T-helper 1 cell treated with Interleukin-12 subunit alpha and Interleukin-12 subunit beta and Interleukin-4 antibody, amounts not matched to agents 30 μg/mL and 1 μg/mL, for 36 hours (primary cell): ENCODE measurements around the gene NCAM2.

Experiments
- H3K27ac Mint-ChIP-seq: one replicate; pipeline ENCODE4 v1.8.0; 2021; ENCODE audit warnings: mild to moderate bottlenecking, mixed read lengths
- H3K27me3 Mint-ChIP-seq: one replicate; pipeline ENCODE4 v1.8.0; 2021; ENCODE audit warnings: low read depth, mixed read lengths
- H3K36me3 Mint-ChIP-seq: one replicate; pipeline ENCODE4 v1.8.0; 2021; ENCODE audit warnings: low read depth, mixed read lengths
- H3K4me1 Mint-ChIP-seq: one replicate; pipeline ENCODE4 v1.8.0; 2021; ENCODE audit warnings: low read depth, mixed read lengths
- H3K4me3 Mint-ChIP-seq: one replicate; pipeline ENCODE4 v1.8.0; 2021; ENCODE audit warnings: mild to moderate bottlenecking, moderate library complexity, mixed read lengths
- H3K9me3 Mint-ChIP-seq: one replicate; pipeline ENCODE4 v1.8.0; 2021; ENCODE audit warnings: mixed read lengths

Gene NCAM2

DNA sequence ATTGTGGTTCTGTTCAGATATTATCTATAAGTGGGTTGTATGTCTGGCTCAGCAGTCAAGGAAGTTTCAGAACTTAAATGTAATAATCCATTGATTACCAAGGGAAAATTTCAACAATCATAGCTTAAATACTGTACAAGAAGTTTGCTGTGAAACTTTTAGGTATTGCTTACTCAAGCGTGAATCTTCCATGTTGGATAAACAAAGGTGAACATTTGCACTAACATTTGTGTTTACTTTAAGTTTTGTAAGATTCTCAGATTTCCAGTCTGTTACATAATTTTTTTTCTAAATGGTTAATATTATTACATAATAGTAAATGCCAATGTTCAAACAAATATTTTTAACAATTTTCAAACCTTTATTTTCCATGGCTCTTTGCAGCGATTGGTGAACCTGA is 285.6 kb downstream of the NCAM2 start:
- no peaks in the 10 kb centered on the region for H3K9me3 Mint-ChIP-seq
- H3K4me1 Mint-ChIP-seq = no peaks in the 10 kb centered on the region
- H3K4me3 Mint-ChIP-seq = no peak overlapping the region
- H3K27ac Mint-ChIP-seq = no peak overlapping the region
- no peaks in the 10 kb centered on the region for H3K27me3 Mint-ChIP-seq
- H3K36me3 Mint-ChIP-seq = no peaks in the 10 kb centered on the region

DNA sequence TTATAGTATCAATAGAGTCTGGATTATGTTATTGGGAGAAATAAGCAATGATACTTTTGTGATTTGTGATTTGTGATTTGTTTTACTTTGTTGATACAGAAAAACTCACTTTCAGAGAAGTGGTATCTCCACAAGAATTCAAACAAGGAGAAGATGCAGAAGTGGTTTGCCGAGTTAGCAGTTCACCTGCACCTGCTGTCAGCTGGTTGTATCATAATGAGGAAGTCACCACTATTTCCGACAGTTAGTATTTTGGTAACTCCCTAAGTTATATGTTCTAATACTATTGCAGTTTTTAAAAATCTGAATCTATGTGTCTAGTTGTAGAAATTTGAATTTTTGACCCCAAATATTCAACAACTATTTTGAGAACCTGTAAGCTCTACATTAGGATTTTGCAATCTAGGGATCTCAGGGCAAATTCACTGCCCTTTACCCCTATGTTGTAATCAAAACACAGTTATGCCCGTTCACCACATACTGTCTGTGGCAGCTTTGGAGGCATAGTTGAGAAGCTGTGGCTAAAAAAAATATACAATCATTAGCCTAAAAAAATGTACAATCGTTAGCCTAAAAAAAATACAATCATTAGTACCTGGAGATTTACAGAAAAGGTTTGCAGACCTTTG is 288.1 kb downstream of the NCAM2 start:
- no peak overlapping the region for H3K4me3 Mint-ChIP-seq
- no peaks in the 10 kb centered on the region for H3K4me1 Mint-ChIP-seq
- H3K27ac Mint-ChIP-seq = no peak overlapping the region
- no peaks in the 10 kb centered on the region for H3K36me3 Mint-ChIP-seq
- peaks cover 3% of the 10 kb centered on the region for H3K9me3 Mint-ChIP-seq
- H3K27me3 Mint-ChIP-seq = no peaks in the 10 kb centered on the region

DNA sequence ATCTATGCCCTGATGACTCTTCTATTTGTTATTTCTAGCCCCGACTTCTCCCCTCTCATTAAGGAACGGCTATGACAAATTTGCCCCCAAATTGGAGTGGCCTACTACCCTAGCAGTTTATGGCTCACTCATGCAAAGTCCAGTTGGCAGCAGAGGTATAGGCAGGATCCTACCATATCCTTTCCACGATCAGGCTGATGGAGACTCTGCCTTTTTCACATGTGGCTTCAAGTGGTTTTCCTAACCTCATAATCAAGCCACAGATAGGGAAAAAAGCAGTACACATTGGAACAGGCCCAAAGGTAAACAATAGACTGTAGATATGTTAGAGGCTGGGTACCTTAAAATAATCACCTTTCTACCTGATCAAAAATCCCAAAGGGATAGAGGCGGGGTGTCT is 292.5 kb downstream of the NCAM2 start:
- Mint-ChIP-seq H3K27me3 (no peaks in the 10 kb centered on the region), H3K9me3 (peaks cover 3% of the 10 kb centered on the region), H3K36me3 (no peaks in the 10 kb centered on the region), H3K4me3 (no peak overlapping the region), H3K27ac (no peak overlapping the region), H3K4me1 (no peaks in the 10 kb centered on the region)

DNA sequence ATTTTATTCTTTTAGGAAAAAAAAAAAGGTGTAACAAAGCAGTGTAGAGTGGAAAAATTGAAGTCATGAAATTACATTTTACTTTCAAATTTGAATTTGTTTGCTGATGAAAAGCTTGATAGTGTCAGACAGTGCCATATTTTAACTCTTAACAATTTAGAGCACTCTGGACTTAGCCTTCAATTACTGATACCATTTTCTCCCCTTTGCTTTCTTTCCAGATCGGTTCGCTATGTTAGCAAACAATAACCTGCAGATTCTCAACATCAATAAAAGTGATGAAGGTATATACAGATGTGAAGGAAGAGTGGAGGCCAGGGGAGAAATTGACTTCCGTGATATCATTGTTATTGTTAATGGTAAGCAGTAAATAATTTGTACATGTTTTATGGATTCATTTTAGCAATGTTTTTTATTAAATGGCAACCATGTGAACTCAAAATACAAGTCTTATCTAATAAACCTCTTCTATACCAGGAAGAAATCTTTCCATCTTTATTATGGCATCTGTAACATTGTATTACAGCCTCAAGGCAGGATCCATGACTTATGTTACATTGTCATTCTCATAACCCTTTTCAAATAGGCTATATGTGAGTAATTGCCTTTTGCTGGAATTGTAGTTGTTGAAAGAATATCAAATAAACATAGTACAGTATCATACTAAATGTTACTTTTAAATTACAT is 293.8 kb downstream of the NCAM2 start:
- no peak overlapping the region for H3K4me3 Mint-ChIP-seq
- peaks cover 3% of the 10 kb centered on the region for H3K9me3 Mint-ChIP-seq
- no peaks in the 10 kb centered on the region for H3K27me3 Mint-ChIP-seq
- no peaks in the 10 kb centered on the region for H3K4me1 Mint-ChIP-seq
- no peak overlapping the region for H3K27ac Mint-ChIP-seq
- H3K36me3 Mint-ChIP-seq = no peaks in the 10 kb centered on the region

DNA sequence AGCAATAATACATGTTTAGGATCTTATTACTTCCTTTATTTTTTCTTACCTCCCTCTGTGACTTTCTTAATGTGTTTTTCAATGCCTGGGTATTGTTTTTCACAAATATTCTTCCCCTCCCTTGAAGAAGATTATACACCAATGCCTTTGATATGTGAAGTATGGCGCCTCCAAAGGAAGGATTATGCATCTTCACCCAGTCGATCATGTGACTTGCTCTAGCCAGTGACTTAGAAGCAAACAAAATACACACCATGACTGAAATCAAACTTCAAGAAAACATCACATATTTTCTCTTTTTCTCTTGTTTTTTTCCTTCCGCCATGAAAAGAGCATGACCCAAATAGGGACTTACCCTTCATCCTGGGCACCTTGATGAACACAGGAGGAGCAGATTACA is 297.1 kb downstream of the NCAM2 start:
- Mint-ChIP-seq H3K36me3 (no peaks in the 10 kb centered on the region), H3K4me1 (no peaks in the 10 kb centered on the region), H3K27ac (no peak overlapping the region), H3K4me3 (no peak overlapping the region), H3K9me3 (peaks cover 3% of the 10 kb centered on the region), H3K27me3 (no peaks in the 10 kb centered on the region)

DNA sequence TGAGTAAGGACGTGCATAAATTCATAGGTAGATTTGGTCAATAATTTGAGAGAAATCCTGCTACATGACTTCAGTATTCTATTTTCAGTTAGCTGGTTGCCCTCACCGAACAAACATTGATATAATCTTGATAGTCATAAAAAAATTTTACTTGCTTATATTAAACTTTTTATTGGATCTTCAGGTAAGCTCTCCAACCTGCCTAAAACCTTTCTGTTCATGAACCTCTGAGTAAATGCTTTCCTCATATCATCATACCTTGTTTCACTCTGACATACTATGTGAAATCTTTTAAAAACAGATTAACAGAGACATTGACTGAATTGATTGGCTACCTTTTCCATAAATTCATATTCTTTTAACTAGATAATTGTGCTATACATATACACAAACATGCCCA is 299.0 kb downstream of the NCAM2 start:
- Mint-ChIP-seq H3K4me1 (no peaks in the 10 kb centered on the region), H3K27ac (no peak overlapping the region), H3K27me3 (no peaks in the 10 kb centered on the region), H3K36me3 (no peaks in the 10 kb centered on the region), H3K4me3 (no peak overlapping the region), H3K9me3 (peaks cover 1% of the 10 kb centered on the region)

DNA sequence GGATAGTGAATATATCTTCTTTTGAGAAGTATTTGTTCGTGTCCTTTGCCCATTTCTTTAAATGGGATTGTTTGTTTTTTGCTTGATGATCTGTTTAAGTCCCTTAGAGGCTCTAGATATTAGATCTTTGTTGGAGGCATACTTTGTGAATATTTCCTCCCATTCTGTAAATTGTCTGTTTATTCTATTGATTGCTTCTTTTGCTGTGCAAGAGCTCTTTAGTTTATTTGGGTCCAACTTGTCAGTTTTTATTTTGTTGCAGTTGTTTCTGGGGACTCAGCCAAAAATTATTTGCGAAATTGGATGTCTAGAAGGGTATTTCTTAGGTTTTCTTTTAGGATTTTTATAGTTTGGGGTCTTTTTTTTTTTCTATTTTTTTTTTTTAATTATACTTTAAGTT is 302.8 kb downstream of the NCAM2 start:
- no peak overlapping the region for H3K4me3 Mint-ChIP-seq
- peaks cover 8% of the 10 kb centered on the region for H3K9me3 Mint-ChIP-seq
- no peaks in the 10 kb centered on the region for H3K4me1 Mint-ChIP-seq
- H3K27ac Mint-ChIP-seq = no peak overlapping the region
- H3K27me3 Mint-ChIP-seq = no peaks in the 10 kb centered on the region
- H3K36me3 Mint-ChIP-seq = no peaks in the 10 kb centered on the region

DNA sequence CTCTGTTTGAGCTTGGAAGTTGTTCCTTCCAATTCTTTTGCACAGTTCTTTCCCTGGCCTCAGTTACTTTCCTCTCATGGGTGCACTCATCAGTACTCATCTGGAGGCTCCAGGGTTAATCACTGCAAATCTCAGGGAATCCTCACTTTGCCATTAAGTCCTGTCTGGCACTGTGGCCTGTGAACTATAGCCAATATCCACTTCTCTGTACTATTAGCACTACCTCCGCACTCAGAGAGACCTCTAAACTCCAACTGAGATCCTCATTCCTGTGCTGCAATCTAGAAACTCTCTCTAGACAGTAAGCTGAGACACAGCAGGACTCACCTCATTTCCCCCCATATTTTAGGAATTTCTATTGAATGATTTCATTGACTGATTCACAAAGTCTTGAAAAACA is 311.3 kb downstream of the NCAM2 start:
- Mint-ChIP-seq H3K27me3 (no peaks in the 10 kb centered on the region), H3K36me3 (no peaks in the 10 kb centered on the region), H3K4me1 (no peaks in the 10 kb centered on the region), H3K9me3 (no peaks in the 10 kb centered on the region), H3K4me3 (no peak overlapping the region), H3K27ac (no peak overlapping the region)

DNA sequence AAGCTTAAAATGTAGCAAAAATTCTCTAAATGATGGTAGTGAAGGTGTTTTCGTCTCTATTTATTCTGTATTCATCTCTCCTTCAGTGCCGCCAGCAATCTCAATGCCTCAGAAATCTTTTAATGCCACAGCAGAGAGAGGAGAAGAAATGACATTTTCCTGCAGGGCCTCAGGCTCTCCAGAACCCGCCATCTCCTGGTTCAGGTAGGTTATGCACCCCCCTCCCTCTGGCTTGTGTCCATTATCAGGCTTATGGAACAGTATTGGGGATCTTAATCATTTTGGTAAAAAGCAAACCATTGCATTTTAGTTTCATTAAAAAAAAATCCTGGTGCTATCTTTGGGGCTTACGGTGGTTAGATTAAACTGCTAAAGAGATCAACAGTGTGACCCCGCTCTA is 326.1 kb downstream of the NCAM2 start:
- Mint-ChIP-seq H3K4me1 (no peaks in the 10 kb centered on the region), H3K4me3 (no peak overlapping the region), H3K9me3 (no peaks in the 10 kb centered on the region), H3K27me3 (no peaks in the 10 kb centered on the region), H3K36me3 (no peaks in the 10 kb centered on the region), H3K27ac (no peak overlapping the region)

DNA sequence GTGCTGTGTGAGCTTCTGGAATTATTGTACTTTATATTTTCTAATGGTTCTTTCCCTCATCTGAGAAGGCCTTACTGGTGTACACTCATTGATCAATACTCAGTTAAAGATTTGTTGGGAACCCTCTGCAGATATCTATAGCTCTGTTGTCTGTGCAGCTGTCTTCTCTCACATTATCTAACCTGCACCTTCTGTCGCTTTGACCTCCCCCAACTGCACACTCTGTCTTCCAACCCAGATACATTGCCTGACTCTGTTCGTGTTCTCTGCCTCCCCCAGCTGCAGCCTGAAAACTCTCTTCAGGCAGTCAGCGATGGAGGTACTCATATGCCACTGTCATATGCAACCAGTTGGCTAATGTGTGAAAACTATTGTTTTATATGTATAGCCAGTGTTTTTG is 334.3 kb downstream of the NCAM2 start:
- Mint-ChIP-seq H3K27me3 (no peaks in the 10 kb centered on the region), H3K27ac (no peak overlapping the region), H3K9me3 (no peaks in the 10 kb centered on the region), H3K4me1 (no peaks in the 10 kb centered on the region), H3K36me3 (no peaks in the 10 kb centered on the region), H3K4me3 (no peak overlapping the region)

DNA sequence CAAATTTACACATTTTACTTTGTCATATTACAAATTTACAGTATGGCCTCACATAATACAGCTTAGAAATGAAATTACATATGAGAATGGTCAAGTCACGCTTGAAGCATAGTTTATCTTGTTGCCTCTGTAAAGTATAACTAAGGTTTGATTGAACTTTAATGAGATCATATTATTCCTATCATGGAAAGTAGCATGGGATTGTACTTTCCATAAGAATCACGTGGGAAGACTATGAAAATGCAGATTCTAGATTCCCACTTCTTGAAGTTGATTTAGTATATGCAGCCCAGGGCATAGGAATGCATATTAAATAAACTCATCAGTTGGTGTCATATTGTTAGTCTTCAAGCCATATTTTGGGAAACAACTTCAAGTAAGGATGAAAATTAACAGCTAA is 342.8 kb downstream of the NCAM2 start:
- Mint-ChIP-seq H3K36me3 (no peaks in the 10 kb centered on the region), H3K27me3 (no peaks in the 10 kb centered on the region), H3K27ac (no peak overlapping the region), H3K4me3 (no peak overlapping the region), H3K9me3 (peaks cover 13% of the 10 kb centered on the region), H3K4me1 (no peaks in the 10 kb centered on the region)

DNA sequence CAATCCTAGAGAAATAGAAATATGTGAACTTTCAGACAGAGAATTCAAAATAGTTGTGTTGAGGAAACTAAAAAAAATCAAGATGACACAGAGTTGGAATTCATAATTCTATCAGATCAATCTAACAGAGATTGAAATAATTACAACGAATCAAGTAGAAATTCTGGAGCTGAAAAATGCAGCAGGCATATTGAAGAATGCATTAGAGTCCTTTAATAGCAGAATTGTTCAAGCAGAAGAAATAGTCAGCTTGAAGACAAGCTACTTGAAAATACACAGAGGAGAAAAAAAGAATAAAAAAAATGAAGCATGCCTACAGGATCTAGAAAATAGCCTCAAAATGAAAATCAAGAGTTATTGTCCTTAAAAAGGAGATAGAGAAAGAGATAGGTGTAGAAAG is 347.1 kb downstream of the NCAM2 start:
- Mint-ChIP-seq H3K27ac (no peak overlapping the region), H3K36me3 (no peaks in the 10 kb centered on the region), H3K27me3 (no peaks in the 10 kb centered on the region), H3K4me1 (no peaks in the 10 kb centered on the region), H3K9me3 (peaks cover 27% of the 10 kb centered on the region), H3K4me3 (no peak overlapping the region)

DNA sequence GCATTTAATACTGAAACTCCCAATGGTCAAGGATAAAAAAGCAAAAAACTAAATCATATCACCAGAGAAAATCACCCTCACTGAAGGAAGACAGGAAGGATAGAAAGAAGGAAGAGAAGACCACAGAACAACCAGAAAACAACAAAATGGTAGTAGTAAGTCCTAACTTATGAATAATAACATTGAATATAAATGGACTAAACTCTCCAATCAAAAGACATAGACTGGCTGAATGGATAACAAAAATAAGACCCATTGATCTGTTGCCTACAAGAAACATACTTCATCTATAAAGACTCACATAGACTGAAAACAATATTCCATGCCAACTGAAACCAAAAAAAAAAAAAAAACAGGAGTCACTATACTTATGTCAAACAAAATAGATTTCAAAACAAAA is 347.7 kb downstream of the NCAM2 start:
- no peak overlapping the region for H3K27ac Mint-ChIP-seq
- no peaks in the 10 kb centered on the region for H3K36me3 Mint-ChIP-seq
- H3K4me1 Mint-ChIP-seq = no peaks in the 10 kb centered on the region
- H3K27me3 Mint-ChIP-seq = no peaks in the 10 kb centered on the region
- no peak overlapping the region for H3K4me3 Mint-ChIP-seq
- H3K9me3 Mint-ChIP-seq = peaks cover 27% of the 10 kb centered on the region

DNA sequence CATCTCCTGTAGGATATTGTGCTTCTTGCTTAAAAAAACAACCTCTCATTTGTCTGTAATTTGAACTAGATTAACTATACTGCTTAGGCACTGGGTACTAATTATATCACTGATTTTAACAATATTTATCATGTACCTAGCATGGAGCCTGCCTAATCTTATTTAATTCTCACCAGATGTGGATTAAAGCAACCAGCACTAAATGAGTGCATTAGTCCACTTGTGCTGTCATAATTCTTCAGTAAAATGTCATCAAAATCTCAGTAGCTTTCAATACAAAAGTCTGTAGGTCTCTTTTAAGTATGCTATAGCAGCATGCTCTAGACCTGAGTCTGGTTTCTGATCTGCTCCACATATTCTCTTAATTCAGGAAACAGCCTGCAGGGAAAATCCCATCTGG is 368.1 kb downstream of the NCAM2 start:
- no peaks in the 10 kb centered on the region for H3K27me3 Mint-ChIP-seq
- H3K27ac Mint-ChIP-seq = no peak overlapping the region
- no peak overlapping the region for H3K4me3 Mint-ChIP-seq

DNA sequence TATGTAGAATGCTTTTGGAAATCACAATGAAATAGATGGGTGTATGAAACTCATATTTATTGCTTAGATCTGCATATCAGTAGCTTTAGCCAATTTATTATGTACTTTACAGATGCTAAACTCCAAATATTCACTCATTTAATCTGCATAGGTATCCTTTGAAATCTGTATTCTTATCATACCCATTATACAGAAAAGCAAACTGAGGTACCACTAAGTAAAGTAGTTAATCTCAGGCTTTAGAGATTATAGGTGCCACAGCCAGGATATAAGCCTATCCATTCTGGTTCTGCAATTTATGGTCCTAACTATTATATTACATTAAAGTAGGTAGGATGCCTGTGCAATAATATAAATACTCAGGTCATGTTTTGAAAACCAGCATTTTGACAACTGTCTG is 369.4 kb downstream of the NCAM2 start:
- Mint-ChIP-seq H3K4me1 (no peaks in the 10 kb centered on the region), H3K27ac (no peak overlapping the region), H3K9me3 (no peaks in the 10 kb centered on the region), H3K36me3 (no peaks in the 10 kb centered on the region), H3K27me3 (no peaks in the 10 kb centered on the region), H3K4me3 (no peak overlapping the region)

More for the DNA sequence above, 368.1 kb downstream of the NCAM2 start:
- Mint-ChIP-seq H3K4me1 (no peaks in the 10 kb centered on the region), H3K9me3 (no peaks in the 10 kb centered on the region), H3K36me3 (no peaks in the 10 kb centered on the region)

DNA sequence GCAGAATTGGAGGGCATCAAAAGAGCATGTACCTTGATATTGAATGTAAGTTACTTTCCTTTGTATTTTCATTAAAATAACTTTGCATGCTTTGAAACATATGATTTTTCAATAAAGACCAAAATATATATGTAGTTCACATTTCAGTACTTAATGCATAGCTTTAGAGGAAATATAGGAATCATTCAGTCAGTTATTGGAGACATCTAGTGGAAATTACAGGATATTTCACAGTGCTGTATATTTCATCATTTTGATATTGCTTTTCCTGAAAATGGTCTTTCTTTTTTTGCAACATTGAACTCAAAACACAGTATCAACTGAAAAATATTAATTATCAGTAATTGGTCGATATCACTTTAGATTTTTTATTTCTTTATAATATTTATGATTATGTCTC is 375.8 kb downstream of the NCAM2 start:
- no peaks in the 10 kb centered on the region for H3K36me3 Mint-ChIP-seq
- H3K9me3 Mint-ChIP-seq = no peaks in the 10 kb centered on the region
- H3K4me3 Mint-ChIP-seq = no peak overlapping the region
- no peaks in the 10 kb centered on the region for H3K4me1 Mint-ChIP-seq
- H3K27me3 Mint-ChIP-seq = no peaks in the 10 kb centered on the region
- no peak overlapping the region for H3K27ac Mint-ChIP-seq
